IPS-18a (cell line): ENCODE measurements around the gene OR10C1.

ENCODE experiments used
- H3K27ac ChIP-seq: one replicate; pipeline ENCODE4 v1.5.1; 2013; ENCODE audit warnings: low read length
- H3K27me3 ChIP-seq: one replicate; pipeline ENCODE4 v1.6.1; 2013; ENCODE audit warnings: mild to moderate bottlenecking, low read length; ENCODE audit not compliant: control insufficient read depth, insufficient read depth
- H3K36me3 ChIP-seq: one replicate; pipeline ENCODE4 v1.6.1; 2013; ENCODE audit warnings: low read depth, low read length; ENCODE audit not compliant: control insufficient read depth
- H3K4me1 ChIP-seq: one replicate; pipeline ENCODE4 v1.6.1; 2013; ENCODE audit warnings: low read depth, low read length; ENCODE audit not compliant: control insufficient read depth
- H3K4me3 ChIP-seq: one replicate; pipeline ENCODE4 v1.5.1; 2013; ENCODE audit warnings: low read length
- H3K9ac ChIP-seq: one replicate; pipeline ENCODE4 v1.6.1; 2013; ENCODE audit warnings: mild to moderate bottlenecking, low read length, moderate library complexity
- H3K9me3 ChIP-seq: one replicate; pipeline ENCODE4 v1.6.1; 2013; ENCODE audit warnings: low read depth, low read length; ENCODE audit not compliant: control insufficient read depth

Gene OR10C1

DNA sequence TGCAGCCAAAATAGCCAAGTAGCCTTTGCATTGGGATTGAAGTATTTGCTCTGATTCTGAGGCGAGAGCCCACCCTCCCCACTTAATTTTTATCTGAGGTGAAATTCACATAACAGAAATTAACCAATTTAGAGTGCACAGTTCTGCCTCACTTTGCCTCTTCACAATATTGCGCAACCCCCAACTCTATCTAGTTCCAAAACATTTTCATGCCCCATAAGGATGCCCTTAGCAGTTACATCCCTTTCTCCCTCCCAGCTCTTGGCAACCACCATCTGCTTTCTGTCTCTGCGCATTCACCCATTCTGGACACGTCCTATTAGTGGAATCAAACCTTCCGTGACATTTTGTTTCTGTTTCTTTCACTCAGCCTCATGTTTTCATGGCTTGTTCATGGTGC lies 39.6 kb downstream of the OR10C1 start:
- no peaks in the 10 kb centered on the region for H3K4me1 ChIP-seq
- no peaks in the 10 kb centered on the region for H3K9me3 ChIP-seq
- no peak overlapping the region for H3K4me3 ChIP-seq
- H3K27me3 ChIP-seq, result no peaks in the 10 kb centered on the region
- no peaks in the 10 kb centered on the region for H3K36me3 ChIP-seq
- H3K9ac ChIP-seq, result no peak overlapping the region
- no peak overlapping the region for H3K27ac ChIP-seq

DNA sequence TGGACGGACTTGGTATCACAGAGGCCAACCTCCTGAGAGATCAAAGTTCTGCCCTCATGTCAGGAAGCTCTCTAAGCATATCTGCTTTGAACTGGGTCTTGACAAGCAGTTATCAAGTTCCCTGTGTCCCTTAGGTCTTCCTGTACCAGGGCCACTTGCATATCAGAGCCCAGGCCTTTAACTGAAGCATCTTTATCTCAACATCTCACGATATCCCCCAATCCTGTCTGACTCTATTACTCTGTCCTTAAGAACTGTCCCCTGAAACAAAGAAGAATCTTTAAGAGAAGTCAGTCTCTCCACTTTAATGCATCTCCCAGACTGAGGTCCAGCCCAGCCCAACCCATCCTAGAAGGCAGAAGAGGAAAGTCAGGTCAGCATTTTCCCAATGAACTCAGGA lies 40.5 kb downstream of the OR10C1 start:
- Histone ChIP-seq H3K4me3 (no peak overlapping the region), H3K27ac (no peak overlapping the region), H3K9ac (no peak overlapping the region), H3K9me3 (no peaks in the 10 kb centered on the region), H3K4me1 (no peaks in the 10 kb centered on the region), H3K27me3 (no peaks in the 10 kb centered on the region), H3K36me3 (no peaks in the 10 kb centered on the region)

DNA sequence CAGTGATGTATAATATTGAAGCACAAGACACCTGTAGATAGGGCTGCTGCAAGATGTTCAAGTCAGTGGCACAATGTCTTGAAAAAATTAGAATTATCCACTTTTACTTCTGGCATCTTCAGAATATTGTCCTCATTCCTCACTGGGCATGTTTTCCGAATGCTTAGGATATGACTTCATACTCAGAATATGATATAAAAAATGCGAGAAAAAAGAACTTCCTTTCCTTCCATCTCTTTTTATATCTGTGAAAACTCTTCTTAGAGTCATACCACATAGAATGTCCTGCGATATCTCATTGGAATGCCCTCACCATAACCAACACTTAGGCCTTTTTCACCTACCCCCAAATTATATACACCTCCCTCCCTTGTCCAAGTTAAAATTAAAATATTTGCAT lies 44.1 kb downstream of the OR10C1 start:
- Histone ChIP-seq H3K36me3 (no peaks in the 10 kb centered on the region), H3K9me3 (no peaks in the 10 kb centered on the region), H3K4me3 (no peak overlapping the region), H3K27ac (no peak overlapping the region), H3K4me1 (no peaks in the 10 kb centered on the region), H3K27me3 (no peaks in the 10 kb centered on the region), H3K9ac (no peak overlapping the region)

DNA sequence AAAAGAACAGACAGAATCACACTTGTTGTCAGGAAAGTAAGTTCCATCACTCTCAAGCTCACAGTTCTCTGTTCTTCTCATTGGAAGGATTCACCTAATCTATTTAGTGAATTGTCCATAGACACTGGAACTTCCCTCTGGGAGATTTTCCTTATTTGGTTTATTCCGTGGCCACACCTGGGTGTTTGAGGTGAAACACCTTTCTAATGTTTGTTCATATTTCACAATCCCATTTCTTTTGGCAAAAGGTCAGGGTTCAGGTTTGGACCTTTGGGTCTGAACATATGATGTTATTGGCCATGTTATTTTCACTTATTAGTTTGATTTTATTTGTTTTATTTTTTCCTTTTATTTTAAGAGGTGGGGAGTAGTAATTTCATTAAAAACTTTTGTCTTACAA lies 44.6 kb downstream of the OR10C1 start:
- no peak overlapping the region for H3K27ac ChIP-seq
- H3K9me3 ChIP-seq, result no peaks in the 10 kb centered on the region

DNA sequence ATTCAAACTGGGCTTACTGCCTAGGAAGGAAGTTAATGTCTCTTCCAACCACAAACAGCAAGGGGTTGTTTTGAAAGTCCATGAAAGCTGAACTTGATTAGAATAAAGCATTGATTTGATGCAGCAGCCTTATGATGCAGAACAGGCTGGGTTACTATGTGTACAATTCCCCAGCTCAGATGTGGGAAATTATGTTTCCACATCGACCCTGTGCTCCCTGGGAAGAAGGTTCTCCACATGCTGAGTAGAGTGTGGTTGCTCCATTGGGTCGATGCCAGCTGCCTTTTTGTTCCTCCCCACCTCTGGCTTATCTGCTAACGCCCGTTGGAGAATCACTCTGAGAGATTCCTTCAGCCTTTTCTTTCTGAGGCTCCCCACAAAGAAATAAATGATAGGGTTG lies 47.5 kb downstream of the OR10C1 start:
- H3K9me3 ChIP-seq, result no peaks in the 10 kb centered on the region
- no peaks in the 10 kb centered on the region for H3K36me3 ChIP-seq
- H3K4me3 ChIP-seq, result no peak overlapping the region
- H3K27me3 ChIP-seq, result no peaks in the 10 kb centered on the region
- H3K4me1 ChIP-seq, result no peaks in the 10 kb centered on the region
- H3K9ac ChIP-seq, result no peak overlapping the region
- no peak overlapping the region for H3K27ac ChIP-seq

More for the DNA sequence above, 44.6 kb downstream of the OR10C1 start:
- Histone ChIP-seq H3K4me1 (no peaks in the 10 kb centered on the region), H3K27me3 (no peaks in the 10 kb centered on the region), H3K9ac (no peak overlapping the region), H3K4me3 (no peak overlapping the region), H3K36me3 (no peaks in the 10 kb centered on the region)

DNA sequence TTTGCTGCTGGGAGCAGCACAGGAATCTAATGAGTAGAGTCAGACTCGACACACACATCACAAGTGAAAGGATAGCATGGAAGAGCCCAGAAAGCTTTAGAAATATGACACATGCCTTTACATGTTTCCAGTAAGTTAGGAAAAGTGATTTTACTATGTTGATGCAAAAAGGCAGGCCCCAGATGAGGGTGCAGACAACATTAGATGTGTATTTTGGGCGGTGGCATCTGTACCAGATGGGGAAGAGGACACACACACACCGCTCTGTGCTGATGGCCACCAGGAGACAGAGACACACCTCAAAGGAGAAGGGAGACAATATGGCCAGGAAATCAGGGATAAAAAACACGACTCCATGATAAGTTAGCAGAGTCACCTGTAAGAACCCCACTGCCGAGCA lies 48.0 kb downstream of the OR10C1 start:
- Histone ChIP-seq H3K4me1 (no peaks in the 10 kb centered on the region), H3K4me3 (no peak overlapping the region), H3K36me3 (no peaks in the 10 kb centered on the region), H3K9me3 (no peaks in the 10 kb centered on the region), H3K9ac (no peak overlapping the region), H3K27ac (no peak overlapping the region), H3K27me3 (no peaks in the 10 kb centered on the region)

DNA sequence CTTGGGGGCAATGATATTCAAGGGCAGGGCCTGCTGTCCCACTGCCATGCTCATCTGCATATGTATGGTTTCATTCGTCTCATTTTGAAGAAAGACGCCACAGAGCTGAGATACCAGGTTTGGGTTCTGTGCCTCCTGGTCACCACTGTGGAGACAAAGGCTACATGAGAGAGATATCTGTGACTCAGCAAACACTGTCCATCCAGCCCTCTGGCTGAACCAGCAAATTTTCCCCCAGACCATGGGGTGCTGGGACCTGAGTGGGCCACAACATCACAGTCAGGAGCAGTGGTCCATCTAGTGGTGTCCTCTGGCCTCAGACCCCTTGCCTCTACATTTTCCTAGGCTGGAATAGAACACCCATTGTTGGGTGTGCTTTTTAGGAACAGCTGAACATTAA lies 48.6 kb downstream of the OR10C1 start, which contains the start of gene MAS1L:
MAS1L (minus strand) TSS at position 297 of the 400 bp plus-strand sequence; CDS start at position 243, 54 bp downstream.
- H3K9me3 ChIP-seq, result no peaks in the 10 kb centered on the region
- H3K9ac ChIP-seq, result no peak within 1 kb of the TSS
- H3K27ac ChIP-seq, result no peak within 1 kb of the TSS
- H3K4me3 ChIP-seq, result no peak within 1 kb of the TSS
- no peaks in the 10 kb centered on the region for H3K4me1 ChIP-seq
- no peaks in the 10 kb centered on the region for H3K27me3 ChIP-seq
- no peaks in the 10 kb centered on the region for H3K36me3 ChIP-seq

DNA sequence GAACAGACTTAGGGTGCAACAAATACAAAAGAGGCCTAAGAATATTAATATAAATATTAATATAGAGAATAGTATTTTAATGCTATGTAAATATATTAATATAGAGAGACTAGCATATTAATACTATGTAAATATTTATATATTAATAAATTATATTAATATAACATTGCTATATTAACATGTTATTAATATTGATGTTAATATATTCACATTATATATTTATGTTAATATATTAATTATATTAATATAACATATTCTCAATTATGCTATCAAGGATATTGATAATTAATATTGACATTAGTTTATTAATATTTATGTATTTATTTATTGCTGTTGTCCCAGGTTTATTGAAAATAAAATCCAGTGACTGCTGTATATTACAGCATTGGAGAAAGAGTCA lies 49.8 kb downstream of the OR10C1 start:
- no peak overlapping the region for H3K9ac ChIP-seq
- H3K27me3 ChIP-seq, result no peaks in the 10 kb centered on the region
- no peaks in the 10 kb centered on the region for H3K4me1 ChIP-seq
- H3K9me3 ChIP-seq, result no peaks in the 10 kb centered on the region
- H3K4me3 ChIP-seq, result no peak overlapping the region
- no peaks in the 10 kb centered on the region for H3K36me3 ChIP-seq
- H3K27ac ChIP-seq, result no peak overlapping the region

DNA sequence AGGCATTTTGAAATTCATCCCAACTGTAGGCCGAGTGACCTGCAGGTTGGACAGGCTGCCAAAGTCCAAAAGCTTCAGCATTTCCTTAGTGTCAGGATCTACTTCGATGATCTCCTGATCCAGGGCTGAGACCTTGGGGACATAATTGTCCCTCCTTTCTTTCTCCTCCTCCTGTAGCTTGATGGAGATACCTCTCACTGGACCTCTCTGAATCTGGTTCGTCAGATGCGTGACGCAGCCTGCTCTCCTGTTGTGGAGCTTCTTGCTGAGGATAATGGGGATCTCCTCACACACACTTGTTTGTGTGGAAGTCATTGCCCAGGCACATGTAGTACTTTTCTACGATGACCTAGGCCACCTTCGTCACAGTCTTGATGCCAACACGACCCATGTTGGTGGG lies 50.2 kb downstream of the OR10C1 start:
- Histone ChIP-seq H3K27ac (no peak overlapping the region), H3K9ac (no peak overlapping the region), H3K27me3 (no peaks in the 10 kb centered on the region), H3K36me3 (no peaks in the 10 kb centered on the region), H3K4me1 (no peaks in the 10 kb centered on the region), H3K9me3 (no peaks in the 10 kb centered on the region), H3K4me3 (no peak overlapping the region)

DNA sequence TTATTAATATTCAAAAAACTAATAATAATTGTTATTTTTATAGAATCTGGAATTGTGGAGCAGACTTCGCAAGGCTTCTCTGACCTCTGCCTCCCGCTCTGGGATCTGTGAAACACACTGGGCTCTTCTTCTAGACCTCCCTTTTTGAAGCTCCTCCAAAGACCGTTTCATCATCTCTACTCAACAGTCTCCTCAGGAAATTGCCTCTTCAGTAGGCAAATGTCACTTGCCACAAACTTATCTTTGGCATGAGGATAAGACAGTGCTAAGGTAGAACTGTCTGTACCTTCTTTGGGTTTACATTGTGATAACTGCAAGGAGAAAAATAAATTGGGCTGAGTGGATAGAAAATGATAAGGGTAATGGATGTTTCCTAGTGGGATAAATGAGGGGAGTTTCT lies 50.9 kb downstream of the OR10C1 start:
- Histone ChIP-seq H3K4me1 (no peaks in the 10 kb centered on the region), H3K36me3 (no peaks in the 10 kb centered on the region), H3K27me3 (no peaks in the 10 kb centered on the region), H3K9me3 (no peaks in the 10 kb centered on the region), H3K4me3 (no peak overlapping the region), H3K27ac (no peak overlapping the region), H3K9ac (no peak overlapping the region)

DNA sequence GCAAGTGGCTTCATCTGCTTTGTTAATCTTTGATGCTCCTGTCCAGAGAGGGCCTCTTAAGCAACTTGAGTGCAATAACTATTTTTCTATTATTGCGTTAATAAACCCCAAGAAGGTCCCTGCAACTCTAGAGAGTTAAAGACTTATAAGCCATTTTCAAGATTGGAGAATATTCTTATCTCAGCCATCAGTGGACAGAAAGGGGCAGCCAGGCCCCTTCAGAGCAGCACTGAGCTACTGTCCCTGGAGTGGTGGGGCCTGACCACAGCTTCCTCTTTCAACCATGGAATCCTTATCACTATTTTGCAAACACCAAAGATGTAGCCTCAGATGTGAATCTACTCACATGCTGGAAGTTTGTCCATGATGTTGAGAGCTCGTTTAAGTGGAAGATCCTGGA lies 51.4 kb downstream of the OR10C1 start:
- H3K4me1 ChIP-seq, result no peaks in the 10 kb centered on the region
- H3K9ac ChIP-seq, result no peak overlapping the region
- H3K9me3 ChIP-seq, result no peaks in the 10 kb centered on the region
- H3K4me3 ChIP-seq, result no peak overlapping the region
- H3K27ac ChIP-seq, result no peak overlapping the region
- H3K27me3 ChIP-seq, result no peaks in the 10 kb centered on the region
- no peaks in the 10 kb centered on the region for H3K36me3 ChIP-seq
